HUES6 (cell line): ENCODE measurements around the gene GTF2A1L.

Experiments
- H3K27ac ChIP-seq: 2 replicates; pipeline ENCODE4 v1.7.0; 2013; ENCODE audit warnings: low read depth, mild to moderate bottlenecking, low read length, inconsistent platforms
- H3K27me3 ChIP-seq: 2 replicates; pipeline ENCODE4 v1.6.1; 2013; ENCODE audit warnings: low read length; ENCODE audit not compliant: control insufficient read depth, insufficient read depth
- H3K36me3 ChIP-seq: 2 replicates; pipeline ENCODE4 v1.6.1; 2013; ENCODE audit warnings: low read length; ENCODE audit not compliant: control insufficient read depth, insufficient read depth
- H3K4me1 ChIP-seq: 2 replicates; pipeline ENCODE4 v1.6.1; 2013; ENCODE audit warnings: low read length; ENCODE audit not compliant: control insufficient read depth, insufficient read depth
- H3K4me3 ChIP-seq: 2 replicates; pipeline ENCODE4 v1.5.1; 2013; ENCODE audit warnings: low read depth, low read length
- H3K9ac ChIP-seq: one replicate; pipeline ENCODE4 v1.6.1; 2013; ENCODE audit warnings: mild to moderate bottlenecking, low read length
- H3K9me3 ChIP-seq: 2 replicates; pipeline ENCODE4 v1.6.1; 2013; ENCODE audit warnings: low read depth, low read length; ENCODE audit not compliant: control insufficient read depth, insufficient read depth

Gene GTF2A1L, protein sequence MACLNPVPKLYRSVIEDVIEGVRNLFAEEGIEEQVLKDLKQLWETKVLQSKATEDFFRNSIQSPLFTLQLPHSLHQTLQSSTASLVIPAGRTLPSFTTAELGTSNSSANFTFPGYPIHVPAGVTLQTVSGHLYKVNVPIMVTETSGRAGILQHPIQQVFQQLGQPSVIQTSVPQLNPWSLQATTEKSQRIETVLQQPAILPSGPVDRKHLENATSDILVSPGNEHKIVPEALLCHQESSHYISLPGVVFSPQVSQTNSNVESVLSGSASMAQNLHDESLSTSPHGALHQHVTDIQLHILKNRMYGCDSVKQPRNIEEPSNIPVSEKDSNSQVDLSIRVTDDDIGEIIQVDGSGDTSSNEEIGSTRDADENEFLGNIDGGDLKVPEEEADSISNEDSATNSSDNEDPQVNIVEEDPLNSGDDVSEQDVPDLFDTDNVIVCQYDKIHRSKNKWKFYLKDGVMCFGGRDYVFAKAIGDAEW

DNA sequence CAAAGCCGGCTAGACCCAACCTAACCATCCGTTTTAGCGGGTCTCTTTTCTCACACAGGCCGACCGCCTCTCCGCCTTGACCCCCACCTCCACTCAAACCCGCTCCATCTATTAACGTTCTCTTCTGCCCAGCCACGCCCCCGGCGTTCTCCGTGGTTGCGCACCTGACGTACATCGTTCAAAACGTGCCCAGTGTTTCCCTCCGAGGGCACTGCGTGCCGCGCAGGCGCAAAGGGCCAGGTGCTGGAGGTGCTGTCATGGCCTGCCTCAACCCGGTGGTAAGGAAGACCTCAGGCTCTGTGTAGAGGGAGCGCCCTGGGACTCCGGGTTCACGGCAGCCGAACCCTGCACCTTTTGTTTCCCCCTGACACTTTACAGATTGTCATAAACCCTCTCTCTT lies at the start of gene GTF2A1L:
Gene GTF2A1L (plus strand): TSS at position 239 of the 400 bp plus-strand sequence. CDS start 19 bp downstream, at position 258.
- Histone ChIP-seq H3K9ac (no peak within 1 kb of the TSS), H3K9me3 (peaks cover 13% of the 10 kb centered on the region), H3K27ac (no peak within 1 kb of the TSS), H3K4me1 (no peaks in the 10 kb centered on the region), H3K27me3 (no peaks in the 10 kb centered on the region), H3K36me3 (no peaks in the 10 kb centered on the region), H3K4me3 (no peak within 1 kb of the TSS)

DNA sequence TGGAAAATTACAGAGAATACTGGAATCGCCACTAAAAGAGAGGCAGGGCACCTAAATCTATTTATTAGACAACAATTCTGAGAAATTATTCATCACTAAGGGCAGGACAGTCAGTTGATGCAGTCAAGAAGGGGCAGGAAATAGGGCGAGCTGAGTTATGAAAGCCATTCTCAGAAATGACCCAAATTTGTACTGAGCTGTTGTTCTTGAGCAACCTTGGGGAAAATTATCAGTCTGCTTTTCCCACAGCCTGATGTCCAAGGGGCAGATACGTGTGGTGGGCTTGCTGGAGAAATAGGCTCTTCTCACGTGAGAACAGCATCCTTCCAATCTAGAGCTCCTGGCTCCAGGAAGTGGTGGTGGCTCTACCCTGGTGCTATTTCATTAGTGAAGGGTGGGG lies 49.1 kb upstream of the GTF2A1L start:
- Histone ChIP-seq H3K27me3 (no peaks in the 10 kb centered on the region), H3K9ac (no peak overlapping the region), H3K9me3 (no peaks in the 10 kb centered on the region), H3K4me1 (no peaks in the 10 kb centered on the region), H3K4me3 (no peak overlapping the region), H3K27ac (no peak overlapping the region), H3K36me3 (no peaks in the 10 kb centered on the region)

DNA sequence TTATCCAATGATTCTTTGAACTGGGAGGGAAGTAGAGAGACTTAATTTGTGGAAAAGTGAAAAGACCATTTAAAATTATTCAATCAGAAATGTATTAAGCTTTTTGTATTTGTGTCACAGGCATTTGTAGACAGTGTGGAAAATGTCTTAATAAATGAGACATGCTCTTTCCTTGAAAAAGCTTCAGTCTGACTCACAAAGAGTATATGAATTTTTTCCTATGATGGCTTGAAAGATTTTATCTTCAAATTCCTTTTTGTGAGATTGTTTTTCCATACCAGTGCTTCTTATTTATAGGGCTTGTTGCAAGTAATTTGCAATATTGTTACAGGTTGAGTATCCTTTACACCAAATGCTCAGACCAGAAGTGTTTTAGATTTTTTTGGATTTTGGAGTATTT lies 48.2 kb upstream of the GTF2A1L start:
- H3K9me3 ChIP-seq, result no peaks in the 10 kb centered on the region
- no peak overlapping the region for H3K27ac ChIP-seq
- H3K36me3 ChIP-seq, result no peaks in the 10 kb centered on the region
- H3K9ac ChIP-seq, result no peak overlapping the region
- no peaks in the 10 kb centered on the region for H3K4me1 ChIP-seq
- H3K27me3 ChIP-seq, result no peaks in the 10 kb centered on the region
- no peak overlapping the region for H3K4me3 ChIP-seq

DNA sequence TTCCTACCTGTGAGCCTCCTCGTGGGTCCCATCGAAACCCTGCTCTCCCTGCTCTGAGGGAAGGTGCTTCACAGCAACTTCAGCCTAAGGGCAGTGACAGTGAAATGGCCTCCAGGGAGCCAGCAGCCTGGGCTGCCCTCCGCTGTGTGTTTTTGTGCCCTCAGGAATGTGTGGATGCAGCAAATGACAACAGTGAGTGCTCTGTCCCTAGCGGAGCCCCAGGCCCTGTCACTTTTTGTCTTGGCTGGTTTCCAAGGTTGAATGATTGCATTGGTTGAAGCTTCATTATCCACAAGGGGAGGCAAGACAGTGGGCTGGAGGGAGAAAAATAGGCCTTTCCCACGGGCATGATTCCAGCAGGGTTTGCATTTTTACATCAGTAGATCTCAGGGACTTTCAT lies 44.8 kb upstream of the GTF2A1L start:
- Histone ChIP-seq H3K9me3 (no peaks in the 10 kb centered on the region), H3K4me3 (no peak overlapping the region), H3K27ac (no peak overlapping the region), H3K27me3 (no peaks in the 10 kb centered on the region), H3K9ac (no peak overlapping the region), H3K4me1 (no peaks in the 10 kb centered on the region), H3K36me3 (no peaks in the 10 kb centered on the region)

DNA sequence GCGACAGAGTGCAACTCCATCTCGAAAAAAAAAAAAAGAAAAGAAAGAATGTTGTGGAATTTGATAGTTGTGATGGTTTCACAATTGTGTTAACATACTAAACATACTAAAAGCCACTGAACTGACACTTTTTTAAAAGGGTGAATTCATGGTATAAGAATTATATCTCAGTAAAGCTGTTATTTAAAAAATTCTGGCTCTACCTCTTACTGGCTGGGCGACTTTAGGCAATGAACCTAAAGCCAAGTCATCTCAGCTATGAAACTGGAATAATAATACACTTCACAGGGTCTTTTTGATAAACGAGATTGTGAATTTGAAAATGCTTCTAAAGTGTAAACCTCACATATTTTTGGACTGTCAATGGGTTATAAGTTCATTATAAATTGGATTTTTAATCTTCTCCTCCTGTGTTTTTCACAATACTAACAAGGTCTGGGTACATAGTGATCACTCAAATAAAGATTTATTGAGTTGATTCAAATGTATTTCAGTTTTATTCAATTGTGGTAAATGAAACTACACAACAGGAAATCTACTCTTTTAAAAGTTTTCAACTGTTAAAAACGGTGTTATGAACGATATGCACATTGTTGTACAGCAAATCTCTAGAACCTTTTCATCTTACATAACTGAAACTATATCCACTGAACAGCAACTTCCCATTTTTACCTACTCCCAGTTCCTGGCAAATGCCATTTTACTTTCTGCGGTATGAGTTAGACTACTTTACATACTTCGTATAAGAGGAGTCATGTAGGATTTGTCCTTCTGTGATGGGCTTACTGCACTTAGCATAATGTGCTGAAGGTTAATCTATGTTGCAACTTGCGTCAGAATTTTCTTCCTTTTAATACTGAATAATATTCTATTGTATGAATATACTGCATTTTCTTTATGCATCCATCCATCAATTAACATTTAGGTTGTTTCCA lies 43.0 kb upstream of the GTF2A1L start:
- H3K4me3 ChIP-seq, result no peak overlapping the region

DNA sequence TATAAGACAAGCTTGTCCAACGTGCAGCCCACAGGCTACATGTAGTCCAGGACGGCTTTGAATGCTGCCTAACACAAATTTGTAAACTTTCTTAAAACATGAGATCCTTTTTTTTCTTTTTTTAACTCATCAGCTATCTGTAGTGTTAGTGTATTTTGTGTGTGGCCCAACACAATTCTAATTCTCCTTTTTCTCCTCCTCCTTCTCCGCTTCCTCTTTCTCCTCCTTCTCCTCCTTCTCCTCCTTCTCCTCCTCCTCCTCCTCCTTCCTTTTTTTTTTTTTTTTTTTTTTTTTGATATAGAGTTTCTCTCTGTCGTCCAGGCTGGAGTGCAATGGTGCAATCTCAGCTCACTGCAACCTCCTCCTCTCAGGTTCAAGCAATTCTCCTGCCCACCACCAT lies 39.3 kb upstream of the GTF2A1L start:
- Histone ChIP-seq H3K27me3 (no peaks in the 10 kb centered on the region), H3K9ac (no peak overlapping the region), H3K4me1 (no peaks in the 10 kb centered on the region), H3K36me3 (peaks cover 8% of the 10 kb centered on the region; the same call in 1 of the 2 replicates), H3K9me3 (no peaks in the 10 kb centered on the region), H3K27ac (no peak overlapping the region), H3K4me3 (no peak overlapping the region)

More for the DNA sequence above, 43.0 kb upstream of the GTF2A1L start:
- Histone ChIP-seq H3K27me3 (no peaks in the 10 kb centered on the region), H3K36me3 (no peaks in the 10 kb centered on the region), H3K9ac (no peak overlapping the region), H3K9me3 (no peaks in the 10 kb centered on the region), H3K4me1 (no peaks in the 10 kb centered on the region), H3K27ac (no peak overlapping the region)

DNA sequence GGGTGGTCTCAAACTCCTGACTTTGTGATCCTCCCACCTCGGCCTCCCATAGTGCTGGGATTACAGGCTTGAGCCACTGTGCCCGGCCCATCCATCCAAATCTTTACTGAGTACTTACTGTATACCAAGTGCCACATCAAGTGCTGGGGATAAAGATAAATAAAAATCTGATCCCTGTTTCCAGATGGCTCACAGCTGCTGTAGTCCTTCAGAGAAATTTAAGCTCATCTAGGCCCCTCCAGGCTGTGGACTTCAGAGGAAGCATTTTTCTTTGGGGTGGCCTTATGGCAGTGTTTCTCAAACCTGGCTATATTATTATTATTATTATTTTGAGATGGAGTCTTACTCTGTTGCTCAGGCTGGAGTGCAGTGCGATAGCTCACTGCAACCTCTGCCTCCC lies 33.7 kb upstream of the GTF2A1L start:
- no peaks in the 10 kb centered on the region for H3K9me3 ChIP-seq
- peaks cover 15% of the 10 kb centered on the region for H3K4me1 ChIP-seq
- H3K4me3 ChIP-seq, result no peak overlapping the region
- H3K9ac ChIP-seq, result no peak overlapping the region
- no peaks in the 10 kb centered on the region for H3K27me3 ChIP-seq
- peaks cover 8% of the 10 kb centered on the region; the same call in 1 of the 2 replicates for H3K36me3 ChIP-seq
- no peak overlapping the region for H3K27ac ChIP-seq

DNA sequence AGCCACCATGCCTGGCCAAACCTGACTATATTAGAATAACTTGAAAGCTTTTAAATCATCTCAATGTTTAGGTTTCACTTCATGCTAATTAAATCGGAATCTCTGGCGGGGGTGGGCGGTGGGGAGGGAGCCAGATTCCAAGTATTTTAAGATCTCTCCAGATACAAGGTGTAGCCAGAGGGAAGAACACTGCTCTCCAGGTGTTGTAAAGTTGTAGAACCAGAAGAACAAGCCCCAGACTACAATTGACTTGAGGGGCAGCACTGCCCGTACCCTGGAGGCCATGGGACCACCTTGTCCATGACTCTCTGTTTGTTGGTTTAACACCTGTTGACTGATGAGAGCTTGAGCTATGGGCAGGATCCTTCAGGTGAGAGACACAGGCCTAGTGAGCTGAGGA lies 33.1 kb upstream of the GTF2A1L start:
- Histone ChIP-seq H3K9me3 (no peaks in the 10 kb centered on the region), H3K9ac (no peak overlapping the region), H3K4me3 (no peak overlapping the region), H3K36me3 (peaks cover 8% of the 10 kb centered on the region; the same call in 1 of the 2 replicates), H3K27me3 (no peaks in the 10 kb centered on the region), H3K27ac (no peak overlapping the region), H3K4me1 (peaks cover 17% of the 10 kb centered on the region)

DNA sequence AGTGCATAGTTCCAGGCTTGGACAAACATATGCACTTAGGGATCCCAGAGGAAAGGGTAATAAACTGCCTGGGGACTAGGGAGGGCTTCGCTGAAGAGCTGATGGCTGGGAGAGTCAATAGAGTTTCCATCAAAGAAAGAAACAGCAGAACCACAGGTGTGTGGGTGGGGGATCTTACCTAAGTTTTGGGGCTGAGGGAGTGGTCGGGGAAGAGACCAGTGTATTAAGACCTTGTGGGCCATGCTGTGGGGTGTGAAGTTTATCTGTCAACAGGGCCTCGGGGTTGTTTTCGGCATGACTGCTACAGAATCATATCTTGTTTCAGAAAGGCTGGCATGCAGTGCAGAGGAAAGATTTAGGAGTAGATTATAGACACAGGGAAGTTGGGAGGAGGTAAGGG lies 31.2 kb upstream of the GTF2A1L start:
- Histone ChIP-seq H3K36me3 (0 out of 2 replicates have a peak, but pooled peaks cover 2% of the 10 kb centered on the region), H3K4me1 (peaks cover 17% of the 10 kb centered on the region), H3K27ac (no peak overlapping the region), H3K27me3 (no peaks in the 10 kb centered on the region), H3K9me3 (no peaks in the 10 kb centered on the region), H3K9ac (no peak overlapping the region), H3K4me3 (no peak overlapping the region)

DNA sequence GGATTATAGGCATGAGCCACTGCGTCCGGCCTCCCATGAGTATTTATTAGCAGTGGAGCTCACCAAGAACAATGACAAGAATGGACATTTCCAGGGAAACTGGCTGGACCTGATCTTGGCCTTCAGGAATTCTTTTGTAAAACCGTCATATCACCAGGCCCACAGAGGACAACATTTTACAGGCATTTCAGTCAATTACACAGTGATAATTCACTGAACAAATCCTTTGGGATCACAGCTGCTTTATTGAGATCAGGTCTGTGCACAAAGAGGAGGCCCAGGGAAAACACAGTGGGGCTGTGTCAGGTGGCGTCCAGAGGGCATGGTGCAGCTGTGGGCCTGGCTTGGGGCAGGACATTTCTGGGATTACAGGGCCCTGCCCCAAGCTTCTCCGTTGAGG lies 30.1 kb upstream of the GTF2A1L start:
- H3K9me3 ChIP-seq, result no peaks in the 10 kb centered on the region
- H3K36me3 ChIP-seq, result no peaks in the 10 kb centered on the region
- no peaks in the 10 kb centered on the region for H3K27me3 ChIP-seq
- no peak overlapping the region for H3K9ac ChIP-seq
- H3K27ac ChIP-seq, result no peak overlapping the region
- no peak overlapping the region for H3K4me3 ChIP-seq
- H3K4me1 ChIP-seq, result peaks cover 17% of the 10 kb centered on the region

DNA sequence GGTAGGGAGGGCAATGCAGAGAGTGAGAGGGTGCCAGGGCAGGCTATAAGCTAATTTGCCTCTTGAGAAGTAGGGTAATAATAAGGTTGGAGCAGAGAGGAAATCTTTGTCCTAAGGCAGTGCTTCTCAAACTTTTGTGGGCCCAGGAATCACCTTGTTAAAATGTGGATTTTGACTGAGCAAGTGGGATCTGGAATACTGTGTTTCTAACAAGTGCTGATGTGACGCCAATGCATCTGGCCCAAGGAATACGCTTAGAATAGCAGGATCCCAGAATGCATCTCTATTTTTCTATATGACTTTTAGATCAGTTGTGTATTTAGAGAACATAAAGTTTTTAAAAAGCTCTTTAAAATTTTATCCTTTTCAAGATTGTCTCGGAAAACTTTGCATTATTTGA lies 29.7 kb upstream of the GTF2A1L start:
- H3K9me3 ChIP-seq, result no peaks in the 10 kb centered on the region
- H3K4me3 ChIP-seq, result no peak overlapping the region
- H3K4me1 ChIP-seq, result peaks cover 17% of the 10 kb centered on the region
- H3K9ac ChIP-seq, result no peak overlapping the region
- no peaks in the 10 kb centered on the region for H3K27me3 ChIP-seq
- no peaks in the 10 kb centered on the region for H3K36me3 ChIP-seq
- H3K27ac ChIP-seq, result no peak overlapping the region
